ENCODE results near the gene RAB21.

Gene RAB21

GRCh38 chr12:71732357-71732712 is 22.3 kb upstream of the RAB21 start:
- H3K9me3 ChIP-seq (ENCODE audit: insufficient read depth, low read length): no peaks in the 10 kb centered on the region
- H4K20me1 ChIP-seq (ENCODE audit: low read depth, low read length): no peaks in the 10 kb centered on the region
- no peak overlapping the region for H3K9ac ChIP-seq (ENCODE audit: low read length)
- TF ChIP-seq, protein P1, sequence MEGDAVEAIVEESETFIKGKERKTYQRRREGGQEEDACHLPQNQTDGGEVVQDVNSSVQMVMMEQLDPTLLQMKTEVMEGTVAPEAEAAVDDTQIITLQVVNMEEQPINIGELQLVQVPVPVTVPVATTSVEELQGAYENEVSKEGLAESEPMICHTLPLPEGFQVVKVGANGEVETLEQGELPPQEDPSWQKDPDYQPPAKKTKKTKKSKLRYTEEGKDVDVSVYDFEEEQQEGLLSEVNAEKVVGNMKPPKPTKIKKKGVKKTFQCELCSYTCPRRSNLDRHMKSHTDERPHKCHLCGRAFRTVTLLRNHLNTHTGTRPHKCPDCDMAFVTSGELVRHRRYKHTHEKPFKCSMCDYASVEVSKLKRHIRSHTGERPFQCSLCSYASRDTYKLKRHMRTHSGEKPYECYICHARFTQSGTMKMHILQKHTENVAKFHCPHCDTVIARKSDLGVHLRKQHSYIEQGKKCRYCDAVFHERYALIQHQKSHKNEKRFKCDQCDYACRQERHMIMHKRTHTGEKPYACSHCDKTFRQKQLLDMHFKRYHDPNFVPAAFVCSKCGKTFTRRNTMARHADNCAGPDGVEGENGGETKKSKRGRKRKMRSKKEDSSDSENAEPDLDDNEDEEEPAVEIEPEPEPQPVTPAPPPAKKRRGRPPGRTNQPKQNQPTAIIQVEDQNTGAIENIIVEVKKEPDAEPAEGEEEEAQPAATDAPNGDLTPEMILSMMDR (IDR thresholded peaks at IDR 0.05; ENCODE audit: insufficient read depth, low read length, poor library complexity, severe bottlenecking): no peak
- TF ChIP-seq EZH2phosphoT487 (conservative IDR thresholded peaks at IDR 0.05; ENCODE audit: low read length): no peak
- H3F3A ChIP-seq (ENCODE audit: insufficient read depth): no peaks in the 10 kb centered on the region
- H3K4me2 ChIP-seq (ENCODE audit: low read depth, low read length, poor library complexity, severe bottlenecking): peak overlapping the region; percentile 26
- no peak overlapping the region for H3K4me3 ChIP-seq (ENCODE audit: insufficient read depth, low read length, poor library complexity, severe bottlenecking)
- no peaks in the 10 kb centered on the region for H3K27me3 ChIP-seq (ENCODE audit: low read length)
- peak overlapping the region; percentile 54 for H2AFZ ChIP-seq (ENCODE audit: low read depth, low read length, severe bottlenecking)
- H3K79me2 ChIP-seq (ENCODE audit: insufficient read depth, low read length): no peaks in the 10 kb centered on the region
- H3K36me3 ChIP-seq (ENCODE audit: low read length): no peaks in the 10 kb centered on the region
- H3K27ac ChIP-seq (ENCODE audit: low read depth, low read length): no peak overlapping the region
- H3K9me2 ChIP-seq (replicated peaks; ENCODE audit: insufficient read depth, low read length): no peaks in the 10 kb centered on the region

DNA sequence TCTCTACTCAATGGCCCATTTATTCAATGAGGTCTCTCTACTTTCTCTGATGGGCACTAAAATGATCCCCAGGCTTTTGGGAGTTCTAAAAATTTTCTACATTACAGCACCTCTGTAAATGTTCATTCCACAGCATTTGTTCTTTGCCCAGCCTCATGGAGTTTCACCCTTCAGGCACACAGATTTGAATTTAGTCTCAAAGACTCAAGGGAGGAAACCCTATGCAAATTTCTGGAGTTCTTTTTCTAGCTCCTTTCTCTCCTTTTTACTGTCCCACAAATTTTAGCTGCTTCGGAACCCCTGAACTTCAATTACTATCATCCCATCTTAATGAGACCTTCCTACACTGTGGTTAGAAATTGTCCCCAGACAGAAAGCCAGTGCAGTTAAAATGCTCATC is 17.5 kb upstream of the RAB21 start:
- Histone ChIP-seq H3K27me3 (ENCODE audit: low read length) (no peaks in the 10 kb centered on the region), H4K20me1 (ENCODE audit: low read depth, low read length) (no peaks in the 10 kb centered on the region), H3K36me3 (ENCODE audit: low read length) (no peaks in the 10 kb centered on the region), H3K9me2 (replicated peaks; ENCODE audit: insufficient read depth, low read length) (no peaks in the 10 kb centered on the region), H2AFZ (ENCODE audit: low read depth, low read length, severe bottlenecking) (peak overlapping the region; percentile 12), H3K79me2 (ENCODE audit: insufficient read depth, low read length) (no peaks in the 10 kb centered on the region), H3F3A (ENCODE audit: insufficient read depth) (no peaks in the 10 kb centered on the region), H3K9me3 (ENCODE audit: insufficient read depth, low read length) (no peaks in the 10 kb centered on the region), H3K9ac (ENCODE audit: low read length) (no peak overlapping the region), H3K4me3 (ENCODE audit: insufficient read depth, low read length, poor library complexity, severe bottlenecking) (no peak overlapping the region), H3K4me2 (ENCODE audit: low read depth, low read length, poor library complexity, severe bottlenecking) (no peak overlapping the region), H3K27ac (ENCODE audit: low read depth, low read length) (no peak overlapping the region)
- TF ChIP-seq EZH2phosphoT487 (conservative IDR thresholded peaks at IDR 0.05; ENCODE audit: low read length): no peak
- TF ChIP-seq, protein P1 (IDR thresholded peaks at IDR 0.05; ENCODE audit: insufficient read depth, low read length, poor library complexity, severe bottlenecking): no peak

GRCh38 chr12:71742998-71743397 is 11.7 kb upstream of the RAB21 start:
- Histone ChIP-seq H3K4me3 (ENCODE audit: insufficient read depth, low read length, poor library complexity, severe bottlenecking) (no peak overlapping the region), H3K9me3 (ENCODE audit: insufficient read depth, low read length) (no peaks in the 10 kb centered on the region), H4K20me1 (ENCODE audit: low read depth, low read length) (no peaks in the 10 kb centered on the region), H3K27me3 (ENCODE audit: low read length) (no peaks in the 10 kb centered on the region), H3K79me2 (ENCODE audit: insufficient read depth, low read length) (no peaks in the 10 kb centered on the region), H3K27ac (ENCODE audit: low read depth, low read length) (no peak overlapping the region), H3K36me3 (ENCODE audit: low read length) (no peaks in the 10 kb centered on the region), H3K9ac (ENCODE audit: low read length) (no peak overlapping the region), H3F3A (ENCODE audit: insufficient read depth) (peaks cover 4% of the 10 kb centered on the region; the same call in 1 of the 2 replicates), H3K9me2 (replicated peaks; ENCODE audit: insufficient read depth, low read length) (no peaks in the 10 kb centered on the region), H2AFZ (ENCODE audit: low read depth, low read length, severe bottlenecking) (no peak overlapping the region), H3K4me2 (ENCODE audit: low read depth, low read length, poor library complexity, severe bottlenecking) (no peak overlapping the region)
- TF ChIP-seq, protein P1 (IDR thresholded peaks at IDR 0.05; ENCODE audit: insufficient read depth, low read length, poor library complexity, severe bottlenecking): no peak
- TF ChIP-seq EZH2phosphoT487 (conservative IDR thresholded peaks at IDR 0.05; ENCODE audit: low read length): no peak
